ENCODE results near the gene MMP23B. TPM values are rescaled to one million over a fixed set of nuclear protein-coding genes. Genes with fewer than 3 reads are reported as not detected.

Gene MMP23B
- total RNA-seq, 1 donor from 2014 or later, result 40.3 TPM

GRCh38 chr1:1627261-1627828 is 4.6 kb upstream of the MMP23B start:
- H3K36me3 ChIP-seq, result peaks cover 7% of the 10 kb centered on the region
- DNase-seq, result no peak

GRCh38 chr1:1627829-1628753 is 3.9 kb upstream of the MMP23B start:
- no peak for TF ChIP-seq CTCF (IDR thresholded peaks at IDR 0.05)
- Histone ChIP-seq H3K9me3 (no peaks in the 10 kb centered on the region), H3K27me3 (peaks cover 10% of the 10 kb centered on the region), H3K27ac (no peak overlapping the region), H3K4me1 (peaks cover 2% of the 10 kb centered on the region), H3K36me3 (peaks cover 7% of the 10 kb centered on the region), H3K4me3 (no peak overlapping the region)
- intact Hi-C loops (cut with DNase I), result no loop called here
- no peak for ATAC-seq
- peak; percentile 66 for DNase-seq

More at GRCh38 chr1:1627261-1627828, 4.6 kb upstream of the MMP23B start:
- intact Hi-C loops (cut with DNase I), result no loop called here
- H3K9me3 ChIP-seq, result no peaks in the 10 kb centered on the region
- no peak overlapping the region for H3K4me3 ChIP-seq
- ATAC-seq, result no peak
- H3K27ac ChIP-seq, result no peak overlapping the region
- no peak for TF ChIP-seq CTCF (IDR thresholded peaks at IDR 0.05)
- peaks cover 2% of the 10 kb centered on the region for H3K4me1 ChIP-seq
- H3K27me3 ChIP-seq, result peaks cover 10% of the 10 kb centered on the region

- intact Hi-C loops (cut with DNase I), result no loop called here
- peaks cover 7% of the 10 kb centered on the region for H3K36me3 ChIP-seq
- ATAC-seq, result no peak
- H3K9me3 ChIP-seq, result no peaks in the 10 kb centered on the region
- TF ChIP-seq CTCF (IDR thresholded peaks at IDR 0.05), result no peak
- DNase-seq, result no peak
- peaks cover 2% of the 10 kb centered on the region for H3K4me1 ChIP-seq
- peak overlapping the region; percentile 26 for H3K27ac ChIP-seq
- H3K4me3 ChIP-seq, result peak overlapping the region; percentile 25
- peaks cover 10% of the 10 kb centered on the region for H3K27me3 ChIP-seq
These were observed 3.1 kb upstream of the MMP23B start for GRCh38 chr1:1628754-1629429.

GRCh38 chr1:1629430-1630190 is 2.4 kb upstream of the MMP23B start:
- TF ChIP-seq CTCF (IDR thresholded peaks at IDR 0.05), result no peak
- ATAC-seq, result peak; percentile 22
- intact Hi-C loops (cut with DNase I), result no loop called here
- H3K27ac ChIP-seq, result peak overlapping the region; percentile 26
- H3K4me3 ChIP-seq, result peak overlapping the region; percentile 25
- H3K9me3 ChIP-seq, result no peaks in the 10 kb centered on the region
- DNase-seq, result peak; percentile 78
- peaks cover 10% of the 10 kb centered on the region for H3K27me3 ChIP-seq
- H3K36me3 ChIP-seq, result peaks cover 7% of the 10 kb centered on the region
- peaks cover 2% of the 10 kb centered on the region for H3K4me1 ChIP-seq

Data from upper lobe of right lung (tissue), 1 donor.